OCI-LY3 (cell line): ENCODE data around the gene FURIN.
"Not testable (repeated sequence)": the region's sequence is repeated elsewhere in the genome, so short reads cannot be mapped to it uniquely, and the experiment has no call there.

ENCODE experiments used
- H2AFZ ChIP-seq: fragments of 200-600, 300-600 bp; shearing (Covaris generic); 2 replicates; pipeline ENCODE4 v1.6.0; 2014; ENCODE audit warnings: antibody characterized with exemption, low read depth, low read length
- H3K27ac ChIP-seq: fragments of 200-600, 300-600 bp; sonication (generic); 2 replicates; pipeline ENCODE4 v1.5.1; 2014; ENCODE audit warnings: mild to moderate bottlenecking, low read length, moderate library complexity, mixed read lengths
- H3K27me3 ChIP-seq: fragments of 200-600, 300-600 bp; sonication (generic); 2 replicates; pipeline ENCODE4 v1.6.1; 2014; ENCODE audit warnings: low read depth, low read length, mixed read lengths
- H3K36me3 ChIP-seq: fragments of 200-600, 300-600 bp; sonication (generic); replicated peaks from 2 replicates; pipeline ENCODE3; 2014; ENCODE audit warnings: low read depth, low read length, mixed read lengths
- H3K4me1 ChIP-seq: fragments of 300-600, 200-600 bp; sonication (generic); 2 replicates; pipeline ENCODE4 v1.6.1; 2014; ENCODE audit warnings: low read length, mixed read lengths
- H3K4me2 ChIP-seq: fragments of 200-600, 300-600 bp; sonication (generic); 2 replicates; pipeline ENCODE4 v1.6.1; 2014; ENCODE audit warnings: low read length, mixed read lengths
- H3K4me3 ChIP-seq: fragments of 300-600, 200-600 bp; sonication (generic); 2 replicates; pipeline ENCODE4 v1.5.1; 2014; ENCODE audit warnings: antibody characterized with exemption, mild to moderate bottlenecking, low read length, moderate library complexity
- H3K79me2 ChIP-seq: fragments of 300-600, 200-600 bp; shearing (Covaris generic); 2 replicates; pipeline ENCODE4 v1.6.1; 2014; ENCODE audit warnings: mild to moderate bottlenecking, low read length, mixed read lengths
- H3K9ac ChIP-seq: fragments of 300-600, 200-600 bp; shearing (Covaris generic); 2 replicates; pipeline ENCODE4 v1.6.0; 2014; ENCODE audit warnings: mild to moderate bottlenecking, low read length, moderate library complexity
- H3K9me3 ChIP-seq: fragments of 200-600, 300-600 bp; shearing (Covaris generic); 2 replicates; pipeline ENCODE4 v1.6.1; 2014; ENCODE audit warnings: low read length, mixed read lengths; ENCODE audit not compliant: insufficient read depth
- H4K20me1 ChIP-seq: fragments of 200-600, 300-600 bp; sonication (generic); 2 replicates; pipeline ENCODE4 v1.6.1; 2016; ENCODE audit warnings: low read length, mixed read lengths; ENCODE audit not compliant: insufficient read depth
- EZH2phosphoT487 ChIP-seq: fragments of 200-600 bp; shearing (Covaris generic); IDR thresholded peaks from 2 replicates; pipeline ENCODE4 v1.6.1; 2018; ENCODE audit warnings: antibody characterized with exemption, mixed run types, low read depth
- TF ChIP-seq, protein P1 (sequence below): fragments of 200-600, 300-600 bp; sonication (generic); IDR thresholded peaks from 2 replicates; pipeline ENCODE4 v1.5.1; 2014; ENCODE audit warnings: antibody characterized with exemption, low read length, low read depth

The FURIN gene

DNA sequence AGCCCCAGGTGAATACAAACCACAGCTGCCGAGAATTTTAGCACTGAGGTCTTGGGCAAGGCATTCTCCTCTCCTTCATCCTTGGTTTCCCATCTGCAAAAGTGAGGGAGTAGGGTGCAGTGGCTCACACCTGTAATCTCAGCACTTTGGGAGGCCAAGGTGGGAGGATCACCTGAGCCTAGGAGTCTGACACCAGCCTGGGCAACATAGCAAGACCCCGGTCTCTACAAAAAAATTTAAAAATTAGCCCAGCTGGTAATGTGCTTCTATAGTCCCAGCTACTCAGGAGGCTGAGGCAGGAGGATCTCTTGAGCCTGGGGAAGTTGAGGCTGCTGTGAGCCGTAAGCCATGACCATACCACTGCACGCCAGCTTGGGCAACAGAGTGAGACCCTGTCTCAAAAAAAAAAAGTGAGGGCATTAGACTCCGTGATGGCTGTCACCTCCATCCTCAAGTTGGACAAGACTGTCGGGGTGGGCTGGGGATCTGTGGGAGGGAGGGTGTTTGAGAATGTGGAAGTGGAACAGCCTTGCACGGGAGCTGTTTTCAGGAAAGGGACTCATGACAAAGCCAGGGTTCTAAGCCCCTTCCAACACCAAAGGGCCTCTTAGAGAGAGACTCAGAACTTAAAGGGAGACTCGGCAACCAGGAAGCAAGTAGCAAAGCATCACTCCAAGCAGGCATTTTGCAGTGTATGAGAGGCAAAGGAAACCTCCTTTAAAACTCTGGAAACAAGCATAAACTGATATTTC is 46.0 kb upstream of the FURIN start:
- H3K4me2 ChIP-seq, result no peak overlapping the region
- H3K27ac ChIP-seq, result no peak overlapping the region
- H2AFZ ChIP-seq, result no peak overlapping the region
- no peaks in the 10 kb centered on the region for H3K79me2 ChIP-seq
- no peaks in the 10 kb centered on the region for H3K9me3 ChIP-seq
- H3K36me3 ChIP-seq, result no peaks in the 10 kb centered on the region
- no peaks in the 10 kb centered on the region for H3K4me1 ChIP-seq
- H4K20me1 ChIP-seq, result no peaks in the 10 kb centered on the region
- no peak overlapping the region for H3K4me3 ChIP-seq
- TF ChIP-seq EZH2phosphoT487, result no peak
- TF ChIP-seq, protein P1, sequence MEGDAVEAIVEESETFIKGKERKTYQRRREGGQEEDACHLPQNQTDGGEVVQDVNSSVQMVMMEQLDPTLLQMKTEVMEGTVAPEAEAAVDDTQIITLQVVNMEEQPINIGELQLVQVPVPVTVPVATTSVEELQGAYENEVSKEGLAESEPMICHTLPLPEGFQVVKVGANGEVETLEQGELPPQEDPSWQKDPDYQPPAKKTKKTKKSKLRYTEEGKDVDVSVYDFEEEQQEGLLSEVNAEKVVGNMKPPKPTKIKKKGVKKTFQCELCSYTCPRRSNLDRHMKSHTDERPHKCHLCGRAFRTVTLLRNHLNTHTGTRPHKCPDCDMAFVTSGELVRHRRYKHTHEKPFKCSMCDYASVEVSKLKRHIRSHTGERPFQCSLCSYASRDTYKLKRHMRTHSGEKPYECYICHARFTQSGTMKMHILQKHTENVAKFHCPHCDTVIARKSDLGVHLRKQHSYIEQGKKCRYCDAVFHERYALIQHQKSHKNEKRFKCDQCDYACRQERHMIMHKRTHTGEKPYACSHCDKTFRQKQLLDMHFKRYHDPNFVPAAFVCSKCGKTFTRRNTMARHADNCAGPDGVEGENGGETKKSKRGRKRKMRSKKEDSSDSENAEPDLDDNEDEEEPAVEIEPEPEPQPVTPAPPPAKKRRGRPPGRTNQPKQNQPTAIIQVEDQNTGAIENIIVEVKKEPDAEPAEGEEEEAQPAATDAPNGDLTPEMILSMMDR, result no peak
- H3K27me3 ChIP-seq, result peaks cover 8% of the 10 kb centered on the region; the same call in 1 of the 2 replicates
- no peak overlapping the region for H3K9ac ChIP-seq

DNA sequence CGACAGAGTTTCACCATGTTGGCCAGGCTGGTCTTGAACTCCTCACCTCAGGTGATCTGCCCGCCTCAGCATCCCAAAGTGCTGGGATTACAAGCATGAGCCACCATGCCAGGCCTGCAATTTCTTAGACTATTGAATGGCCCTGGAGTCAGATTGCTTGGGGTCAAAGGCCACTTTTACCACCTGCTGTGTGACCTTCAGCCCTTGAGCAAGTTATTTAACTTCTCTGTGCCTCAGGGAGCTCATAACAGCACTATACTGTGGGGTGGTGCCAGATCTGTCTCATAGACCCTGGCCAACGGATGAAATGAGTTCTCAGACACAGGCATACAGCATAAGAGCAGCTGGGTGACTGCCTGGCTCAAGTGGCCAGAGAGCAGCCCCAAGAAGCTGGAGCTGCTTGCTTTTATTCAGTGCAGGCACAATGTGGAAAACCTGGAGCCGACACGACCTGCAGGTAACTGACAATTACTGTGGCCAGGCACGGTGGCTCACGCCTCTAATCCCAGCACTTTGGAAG is 44.9 kb upstream of the FURIN start:
- no peaks in the 10 kb centered on the region for H3K36me3 ChIP-seq
- no peak overlapping the region for H3K4me3 ChIP-seq
- no peak overlapping the region for H3K27ac ChIP-seq
- no peaks in the 10 kb centered on the region for H3K79me2 ChIP-seq
- H3K9me3 ChIP-seq, result no peaks in the 10 kb centered on the region
- no peak overlapping the region for H3K4me2 ChIP-seq
- no peak for TF ChIP-seq EZH2phosphoT487
- TF ChIP-seq, protein P1, result no peak
- H4K20me1 ChIP-seq, result no peaks in the 10 kb centered on the region
- no peaks in the 10 kb centered on the region for H3K4me1 ChIP-seq
- no peak overlapping the region for H2AFZ ChIP-seq
- no peak overlapping the region for H3K9ac ChIP-seq
- peaks cover 8% of the 10 kb centered on the region; the same call in 1 of the 2 replicates for H3K27me3 ChIP-seq

DNA sequence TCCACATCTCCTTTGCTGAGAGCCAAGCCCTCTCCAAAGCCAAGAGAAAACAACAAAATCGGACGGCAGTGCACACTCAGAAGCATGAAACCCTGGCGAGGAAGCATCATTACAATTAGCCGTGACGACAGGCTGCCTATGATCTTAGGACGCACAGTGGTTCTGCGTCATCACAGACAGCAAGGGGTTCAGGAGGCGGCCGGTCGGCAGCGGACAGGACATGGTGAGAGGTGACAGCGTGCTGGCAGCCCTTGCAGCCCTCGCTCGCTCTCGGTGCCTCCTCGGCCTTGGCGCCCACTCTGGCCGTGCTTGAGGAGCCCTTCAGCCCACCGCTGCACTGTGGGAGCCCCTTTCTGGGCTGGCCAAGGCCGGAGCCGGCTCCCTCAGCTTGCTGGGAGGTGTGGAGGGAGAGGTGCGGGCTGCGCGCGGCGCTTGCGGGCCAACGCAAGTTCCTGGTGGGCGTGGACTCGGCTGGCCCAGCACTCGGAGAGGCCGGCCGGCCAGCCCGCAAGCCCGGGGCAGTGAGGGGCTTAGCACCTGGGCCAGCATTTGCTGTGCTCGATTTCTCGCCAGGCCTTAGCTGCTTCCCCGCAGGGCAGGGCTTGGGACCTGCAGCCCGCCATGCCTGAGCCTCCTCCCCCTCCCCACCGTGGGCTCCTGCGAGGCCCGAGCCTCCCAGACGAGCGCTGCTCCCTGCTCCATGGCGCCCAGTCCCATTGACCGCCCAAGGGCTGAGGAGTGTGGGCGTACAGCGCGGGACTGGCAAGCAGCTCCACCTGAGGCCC is 43.1 kb upstream of the FURIN start:
- H3K36me3 ChIP-seq, H3K4me2 ChIP-seq, H4K20me1 ChIP-seq, H3K4me1 ChIP-seq, H2AFZ ChIP-seq, H3K4me3 ChIP-seq, H3K9me3 ChIP-seq, H3K79me2 ChIP-seq, H3K9ac ChIP-seq, H3K27ac ChIP-seq: not testable (repeated sequence)
- peaks cover 17% of the 10 kb centered on the region for H3K27me3 ChIP-seq

DNA sequence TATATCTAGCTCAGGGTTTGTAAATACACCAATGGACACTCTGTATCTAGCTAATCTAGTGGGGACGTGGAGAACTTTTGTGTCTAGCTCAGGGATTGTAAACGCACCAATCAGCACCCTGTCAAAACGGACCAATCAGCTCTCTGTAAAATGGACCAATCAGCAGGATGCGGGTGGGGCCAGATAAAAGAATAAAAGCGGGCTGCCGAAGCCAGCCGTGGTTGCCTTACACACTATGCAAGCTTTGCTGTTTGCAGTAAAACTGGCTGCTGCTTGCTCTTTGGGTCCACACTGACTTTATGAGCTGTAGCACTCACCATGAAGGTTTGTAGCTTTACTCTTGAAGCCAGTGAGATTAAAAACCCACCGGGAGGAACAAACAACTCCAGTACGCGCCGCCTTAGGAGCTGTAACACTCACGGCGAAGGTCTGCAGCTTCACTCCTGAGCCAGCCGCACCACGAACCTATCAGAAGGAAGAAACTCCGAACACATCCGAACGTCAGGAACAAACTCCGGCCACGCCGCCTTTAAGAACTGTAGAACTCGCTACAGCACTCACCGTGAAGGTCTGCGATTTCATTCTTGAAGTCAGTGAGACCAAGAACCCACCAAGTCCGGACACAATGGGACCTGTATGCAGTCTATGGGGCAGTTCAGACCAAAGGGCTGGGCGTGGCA is 42.0 kb upstream of the FURIN start:
- H3K27ac ChIP-seq, H3K4me1 ChIP-seq: not testable (repeated sequence)

More for the DNA sequence above, 42.0 kb upstream of the FURIN start:
- H3K9me3 ChIP-seq, H3K9ac ChIP-seq, H3K79me2 ChIP-seq, H2AFZ ChIP-seq, H3K4me2 ChIP-seq, H4K20me1 ChIP-seq, H3K4me3 ChIP-seq, H3K36me3 ChIP-seq: not testable (repeated sequence)
- H3K27me3 ChIP-seq, result peaks cover 22% of the 10 kb centered on the region
